ENCODE data around the gene TJP2.

Gene TJP2

GRCh38 chr9:69186841-69187611, 12.9 kb downstream of the TJP2 start:
- no peaks in the 10 kb centered on the region for H3K36me3 ChIP-seq
- no peaks in the 10 kb centered on the region for H3K9me3 ChIP-seq
- peaks cover 7 to 63% (median 22%) of the 10 kb centered on the region in 4 donors for H3K4me1 ChIP-seq
- H3K27me3 ChIP-seq, result no peaks in the 10 kb centered on the region
- H3K27ac ChIP-seq, result peak overlapping the region; percentile 67 to 72
- H3K4me3 ChIP-seq, result peak overlapping the region in 1 of 2 donors; percentile 10
- intact Hi-C loops (cut with DNase I; ENCODE audit: low total_unique reads), result no loop called here
- DNase-seq, result no peak
- TF ChIP-seq CTCF (IDR thresholded peaks at IDR 0.05), result no peak

- no peak overlapping the region for H3K4me3 ChIP-seq
- H3K4me1 ChIP-seq, result peaks cover 7 to 77% (median 31%) of the 10 kb centered on the region in 4 donors
- intact Hi-C loops (cut with DNase I; ENCODE audit: low total_unique reads), result no loop called here
- H3K9me3 ChIP-seq, result no peaks in the 10 kb centered on the region
- no peaks in the 10 kb centered on the region for H3K27me3 ChIP-seq
- no peak for TF ChIP-seq CTCF (IDR thresholded peaks at IDR 0.05)
- H3K36me3 ChIP-seq, result no peaks in the 10 kb centered on the region
- no peak for DNase-seq
- peak overlapping the region; percentile 17 to 67 for H3K27ac ChIP-seq
Measured at GRCh38 chr9:69188975-69189374, 14.9 kb downstream of the TJP2 start.

- Histone ChIP-seq H3K9me3 (no peaks in the 10 kb centered on the region), H3K36me3 (no peaks in the 10 kb centered on the region), H3K27ac (no peak overlapping the region), H3K4me1 (peaks cover 7 to 77% (median 31%) of the 10 kb centered on the region in 4 donors), H3K27me3 (no peaks in the 10 kb centered on the region), H3K4me3 (no peak overlapping the region)
- no peak for TF ChIP-seq CTCF (IDR thresholded peaks at IDR 0.05)
- intact Hi-C loops (cut with DNase I; ENCODE audit: low total_unique reads), result loop anchor here (2.0 to 5.0 kb wide), 2 partner anchors 135 to 153 kb away; partner anchors contain the start of gene FXN
- DNase-seq, result no peak
Measured at GRCh38 chr9:69190086-69190862, 16.2 kb downstream of the TJP2 start.

- intact Hi-C loops (cut with DNase I; ENCODE audit: low total_unique reads), result loop anchor here (2.0 to 5.0 kb wide), 2 partner anchors 136 to 154 kb away; partner anchors contain the start of gene FXN
- H3K4me3 ChIP-seq, result no peak overlapping the region
- TF ChIP-seq CTCF (IDR thresholded peaks at IDR 0.05), result no peak
- H3K27ac ChIP-seq, result no peak overlapping the region
- H3K27me3 ChIP-seq, result no peaks in the 10 kb centered on the region
- no peaks in the 10 kb centered on the region for H3K9me3 ChIP-seq
- peaks cover 7 to 74% (median 31%) of the 10 kb centered on the region in 4 donors for H3K4me1 ChIP-seq
- DNase-seq, result no peak
- H3K36me3 ChIP-seq, result no peaks in the 10 kb centered on the region
Measured at GRCh38 chr9:69190863-69191181, 16.7 kb downstream of the TJP2 start.

- no peaks in the 10 kb centered on the region for H3K36me3 ChIP-seq
- no peak for TF ChIP-seq CTCF (IDR thresholded peaks at IDR 0.05)
- DNase-seq, result no peak
- H3K4me3 ChIP-seq, result no peak overlapping the region
- H3K27ac ChIP-seq, result no peak overlapping the region
- intact Hi-C loops (cut with DNase I; ENCODE audit: low total_unique reads), result loop anchor here (2.0 to 5.0 kb wide), 2 partner anchors 136 to 154 kb away; partner anchors contain the start of gene FXN
- no peaks in the 10 kb centered on the region for H3K27me3 ChIP-seq
- no peaks in the 10 kb centered on the region for H3K9me3 ChIP-seq
- H3K4me1 ChIP-seq, result peaks cover 7 to 69% (median 28%) of the 10 kb centered on the region in 4 donors
Measured at GRCh38 chr9:69191231-69191630, 17.2 kb downstream of the TJP2 start.

Data from tibial artery (tissue), 4 donors.